Fibroblast of the aortic adventitia (primary cell): ENCODE data around the gene ADAMTS2. TPM values are rescaled to one million over a fixed set of nuclear protein-coding genes. Genes with fewer than 3 reads are reported as not detected.

Experiments
- DNase-seq: peaks from one replicate; pipeline ENCODE4 v3.0.0-alpha.2; 2010; ENCODE audit warnings: low read depth
- H3K4me3 ChIP-seq: 2 replicates; pipeline ENCODE4 v1.5.1; 2011; ENCODE audit warnings: low read depth, mild to moderate bottlenecking, control low read depth, low read length, moderate library complexity
- total RNA-seq: library from RNA; depleted of rRNA; stranded (reverse); fragments of >200 nt; gene quantifications from 2 replicates; pipeline ENCODE4 v1.2.3, GENCODE V29; 2012; ENCODE audit warnings: low replicate concordance
- TF ChIP-seq, protein P1 (sequence below): IDR thresholded peaks from 2 replicates; pipeline ENCODE4 v1.5.1; 2011; ENCODE audit warnings: mild to moderate bottlenecking, low read length, control low read depth, inconsistent platforms; ENCODE audit not compliant: insufficient read depth

Gene ADAMTS2
- total RNA-seq, 1 donor, result 25.8 TPM

GRCh38 chr5:179259731-179260323, 85.4 kb downstream of the ADAMTS2 start:
- no peak overlapping the region for H3K4me3 ChIP-seq
- TF ChIP-seq, protein P1, sequence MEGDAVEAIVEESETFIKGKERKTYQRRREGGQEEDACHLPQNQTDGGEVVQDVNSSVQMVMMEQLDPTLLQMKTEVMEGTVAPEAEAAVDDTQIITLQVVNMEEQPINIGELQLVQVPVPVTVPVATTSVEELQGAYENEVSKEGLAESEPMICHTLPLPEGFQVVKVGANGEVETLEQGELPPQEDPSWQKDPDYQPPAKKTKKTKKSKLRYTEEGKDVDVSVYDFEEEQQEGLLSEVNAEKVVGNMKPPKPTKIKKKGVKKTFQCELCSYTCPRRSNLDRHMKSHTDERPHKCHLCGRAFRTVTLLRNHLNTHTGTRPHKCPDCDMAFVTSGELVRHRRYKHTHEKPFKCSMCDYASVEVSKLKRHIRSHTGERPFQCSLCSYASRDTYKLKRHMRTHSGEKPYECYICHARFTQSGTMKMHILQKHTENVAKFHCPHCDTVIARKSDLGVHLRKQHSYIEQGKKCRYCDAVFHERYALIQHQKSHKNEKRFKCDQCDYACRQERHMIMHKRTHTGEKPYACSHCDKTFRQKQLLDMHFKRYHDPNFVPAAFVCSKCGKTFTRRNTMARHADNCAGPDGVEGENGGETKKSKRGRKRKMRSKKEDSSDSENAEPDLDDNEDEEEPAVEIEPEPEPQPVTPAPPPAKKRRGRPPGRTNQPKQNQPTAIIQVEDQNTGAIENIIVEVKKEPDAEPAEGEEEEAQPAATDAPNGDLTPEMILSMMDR, result no peak
- no peak for DNase-seq

GRCh38 chr5:179258922-179259730, 86.1 kb downstream of the ADAMTS2 start:
- no peak overlapping the region for H3K4me3 ChIP-seq
- TF ChIP-seq, protein P1, result no peak
- DNase-seq, result peak; percentile 87

DNA sequence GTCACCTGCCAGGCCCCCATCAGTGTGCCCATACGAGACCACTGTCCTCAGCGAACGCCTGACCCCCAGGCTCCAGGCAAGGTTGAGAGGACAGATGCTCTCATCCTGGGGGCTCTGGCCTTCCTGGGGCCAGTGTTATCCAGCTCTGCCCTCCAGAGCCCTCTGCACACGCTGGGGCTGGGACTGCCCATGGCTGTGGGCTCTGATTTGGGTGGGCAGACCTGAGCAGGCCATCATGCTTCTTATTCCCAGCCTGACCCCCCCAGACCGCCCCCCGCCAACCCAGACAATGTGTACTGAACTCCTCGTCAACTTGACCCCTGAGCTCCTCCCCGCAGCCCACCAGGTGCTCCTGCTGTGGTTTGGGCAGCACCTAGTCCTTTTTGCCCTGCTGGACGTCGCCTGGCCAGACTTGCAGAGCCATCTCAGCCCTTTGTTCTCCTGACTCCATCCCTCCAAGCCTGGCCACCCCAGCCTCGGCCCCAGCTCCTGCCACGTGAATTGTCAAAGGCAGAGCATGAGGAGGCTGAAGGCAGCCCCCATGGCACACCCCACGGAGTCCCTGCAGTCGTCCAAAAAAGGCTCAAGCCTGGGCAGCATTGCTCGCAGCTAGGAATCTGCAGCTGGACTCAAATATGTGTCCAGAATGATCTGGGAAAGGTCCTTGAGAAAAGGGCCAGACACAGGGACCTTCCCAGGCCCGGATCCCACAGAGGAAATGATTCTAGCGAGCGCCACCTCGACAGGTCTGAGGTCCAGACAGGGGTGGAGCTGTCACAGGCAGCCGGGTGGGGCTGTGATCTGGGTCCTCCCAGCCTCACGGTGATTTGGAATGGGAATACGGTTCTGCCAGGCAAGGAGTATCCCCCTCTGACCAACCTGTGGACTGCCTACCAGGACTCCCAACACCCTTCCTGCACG, 87.0 kb downstream of the ADAMTS2 start:
- TF ChIP-seq, protein P1, result no peak
- no peak for DNase-seq
- peak overlapping the region; percentile 9 for H3K4me3 ChIP-seq

DNA sequence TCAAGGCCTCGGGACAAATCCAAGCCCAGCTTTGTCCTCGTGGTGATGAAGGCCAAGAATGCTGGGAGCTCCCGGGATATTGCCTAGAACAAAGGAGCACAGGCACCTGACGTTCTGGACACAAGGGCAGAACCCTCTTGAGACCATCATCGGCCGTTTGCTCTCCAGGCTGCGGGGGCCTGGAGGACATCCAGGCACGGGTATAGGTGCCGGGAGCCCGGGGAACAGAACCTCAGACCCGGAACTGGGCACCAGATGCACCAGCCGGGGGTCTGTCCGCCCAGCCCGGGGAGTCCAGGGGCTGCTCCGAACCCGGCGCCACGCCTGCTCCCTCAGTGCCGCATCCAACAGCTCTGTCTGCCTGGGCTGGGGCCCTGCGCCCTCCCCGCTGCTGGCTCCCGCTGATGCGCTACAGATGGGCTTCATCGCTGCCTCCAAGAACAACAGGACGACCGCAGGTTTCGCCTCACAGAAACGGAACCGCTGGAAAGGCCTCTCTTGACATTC, 88.0 kb downstream of the ADAMTS2 start:
- peak overlapping the region; percentile 6 for H3K4me3 ChIP-seq
- TF ChIP-seq, protein P1, result no peak
- peak; percentile 79 for DNase-seq

DNA sequence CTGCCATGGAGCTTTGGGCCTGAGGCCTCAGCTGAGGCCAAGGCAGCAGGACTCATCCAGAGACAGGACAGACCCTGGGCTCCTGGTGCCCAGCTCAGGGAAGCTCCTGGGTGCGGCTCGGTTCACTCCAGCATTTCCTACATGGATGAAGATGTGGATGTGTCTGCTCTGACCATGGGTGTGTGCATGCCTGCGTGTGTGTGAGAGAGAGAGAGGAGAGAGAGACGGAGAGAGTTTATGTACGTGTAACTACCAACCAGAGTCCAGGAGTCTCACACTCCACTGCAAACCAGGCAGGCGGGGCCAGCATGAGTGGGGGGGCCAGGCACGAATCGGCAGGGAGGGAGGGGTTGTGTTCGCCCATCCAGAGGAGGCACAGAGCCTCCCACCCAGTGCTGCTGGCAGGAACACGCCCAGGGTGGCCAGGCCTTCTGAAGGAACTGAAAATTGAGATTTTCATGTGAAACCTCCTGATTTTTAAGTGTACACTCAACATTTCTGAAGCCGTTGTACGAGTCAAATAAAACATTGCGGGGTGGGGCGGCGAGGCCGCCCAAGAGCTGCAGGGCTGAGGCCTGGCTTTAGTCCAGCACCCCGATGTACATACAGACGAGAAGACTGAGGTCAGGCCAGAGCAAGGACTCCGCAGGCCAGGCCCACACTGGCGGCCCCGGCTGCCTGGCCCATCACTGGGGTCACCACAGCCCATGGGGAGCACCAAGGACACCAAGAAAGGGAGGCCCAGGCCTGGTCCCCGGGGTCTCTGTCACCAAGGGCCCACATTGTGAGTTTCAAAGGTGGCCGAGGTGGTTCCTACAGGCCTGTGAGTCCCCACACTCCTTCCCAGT, 88.7 kb downstream of the ADAMTS2 start:
- H3K4me3 ChIP-seq, result no peak overlapping the region
- peak; percentile 39 for DNase-seq
- TF ChIP-seq, protein P1, result no peak
